Keratinocyte (primary cell): ENCODE data around the gene FOXC1. TPM values are rescaled to one million over a fixed set of nuclear protein-coding genes. Genes with fewer than 3 reads are reported as not detected.

Source experiments
- DNase-seq: peaks from one replicate; pipeline ENCODE4 v3.0.0-alpha.2; 2011; ENCODE audit warnings: low read depth, missing footprints, low spot score
- FAIRE-seq: peaks from 2 replicates; lab custom pipeline; 2011; peaks lifted over from hg19 to GRCh38; lab: Jason Lieb, UNC
- H2AFZ ChIP-seq: 2 replicates; pipeline ENCODE4 v1.6.0; 2012; ENCODE audit warnings: low read length, control low read depth, inconsistent platforms; ENCODE audit not compliant: control insufficient read depth
- H3K27ac ChIP-seq: 2 replicates; pipeline ENCODE4 v1.5.1; 2011; ENCODE audit warnings: low read length; ENCODE audit not compliant: control insufficient read depth, insufficient read depth
- H3K27me3 ChIP-seq: 3 replicates; pipeline ENCODE4 v1.6.0; 2011; ENCODE audit warnings: low read length; ENCODE audit not compliant: control insufficient read depth, insufficient read depth; ENCODE audit errors: extremely low read depth
- H3K36me3 ChIP-seq, 2 experiments: 2 replicates in 1 of 2; 3 replicates in 1 of 2; pipeline ENCODE4 v1.5.1; 2011; ENCODE audit warnings: low read length in 2 of 2, mild to moderate bottlenecking in 1 of 2; ENCODE audit not compliant: control insufficient read depth in 2 of 2, insufficient read depth in 2 of 2; ENCODE audit errors: extremely low read depth in 1 of 2
- H3K4me1 ChIP-seq: 3 replicates; pipeline ENCODE4 v1.5.1; 2011; ENCODE audit warnings: low read length; ENCODE audit not compliant: control insufficient read depth, insufficient read depth; ENCODE audit errors: extremely low read depth
- H3K4me2 ChIP-seq: 3 replicates; pipeline ENCODE4 v1.6.0; 2011; ENCODE audit warnings: low read depth, low read length; ENCODE audit not compliant: control insufficient read depth, insufficient read depth; ENCODE audit errors: extremely low read depth
- H3K4me3 ChIP-seq, 3 experiments: fragments of 200-600 bp in 1 of 3; sonication (generic) in 1 of 3; 2 replicates in 2 of 3; 3 replicates in 1 of 3; pipeline ENCODE4 v1.5.1; 2011 to 2016; ENCODE audit warnings: low read length in 3 of 3, mild to moderate bottlenecking in 3 of 3, control low read depth in 2 of 3, inconsistent platforms in 1 of 3, low read depth in 1 of 3, mixed read lengths in 1 of 3, mixed run types in 1 of 3, moderate library complexity in 1 of 3; ENCODE audit not compliant: control insufficient read depth in 2 of 3, insufficient read depth in 2 of 3; ENCODE audit errors: extremely low read depth in 1 of 3
- H3K79me2 ChIP-seq: 2 replicates; pipeline ENCODE4 v1.6.0; 2012; ENCODE audit warnings: low read length; ENCODE audit not compliant: control insufficient read depth, insufficient read depth
- H3K9ac ChIP-seq: 3 replicates; pipeline ENCODE4 v1.6.0; 2011; ENCODE audit warnings: low read length; ENCODE audit not compliant: control insufficient read depth, insufficient read depth; ENCODE audit errors: extremely low read depth
- H3K9me1 ChIP-seq: 3 replicates; pipeline ENCODE4 v1.6.0; 2011; ENCODE audit warnings: low read length; ENCODE audit not compliant: control insufficient read depth, insufficient read depth; ENCODE audit errors: extremely low read depth
- H3K9me3 ChIP-seq: 2 replicates; pipeline ENCODE4 v1.5.1; 2012; ENCODE audit warnings: low read depth, low read length; ENCODE audit not compliant: control insufficient read depth
- H4K20me1 ChIP-seq: 3 replicates; pipeline ENCODE4 v1.6.0; 2011; ENCODE audit warnings: low read length; ENCODE audit not compliant: control insufficient read depth, insufficient read depth; ENCODE audit errors: extremely low read depth
- EZH2 ChIP-seq: IDR thresholded peaks from one replicate; pipeline ENCODE4 v1.6.1; 2012; ENCODE audit warnings: inconsistent platforms, mild to moderate bottlenecking, low read length, moderate library complexity
- dilution Hi-C: fragments of 300-500 bp; cut with MboI; formaldehyde crosslinking; loops from one replicate; pipeline ENCODE4 v1.7.0; 2020; ENCODE audit warnings: low sequenced_read_pairs; ENCODE audit not compliant: extremely low pct_ligation_motif_present
- polyA plus RNA-seq, 5 experiments: library from polyadenylated mRNA; depleted of rRNA in 3 of 5; stranded (reverse) in 3 of 5; stranded (forward) in 1 of 5; unstranded in 1 of 5; fragments of >200 nt; gene quantifications; 1 replicate in 1 of 5; 2 replicates in 3 of 5; 3 replicates in 1 of 5; pipeline versions ENCODE4 v1.2.1 to v1.2.3, GENCODE V29; 2011 to 2012; ENCODE audit warnings: missing spikeins in 2 of 5, low read depth in 1 of 5, low replicate concordance in 1 of 5
- TF ChIP-seq, protein P1 (sequence below), 3 experiments: IDR thresholded peaks in 1 of 3; conservative IDR thresholded peaks in 1 of 3; optimal IDR thresholded peaks in 1 of 3; 2 replicates in 2 of 3; 3 replicates in 1 of 3; pipeline versions ENCODE3 to v1.5.1; 2011; ENCODE audit warnings: low read length in 3 of 3, mild to moderate bottlenecking in 3 of 3, moderate library complexity in 2 of 3, control low read depth in 1 of 3, inconsistent platforms in 1 of 3; ENCODE audit not compliant: insufficient read depth in 2 of 3; ENCODE audit errors: extremely low read depth in 1 of 3

Gene FOXC1
- polyA plus RNA-seq, 1 donor (not counting 4 experiments of a cell fraction or from before 2014, with no cell fraction given) = 4.3 TPM

- FAIRE-seq (no peak), DNase-seq (no peak)
- H3K9me3 ChIP-seq = no peaks in the 10 kb centered on the region
- no peak overlapping the region for H3K9ac ChIP-seq
- H3K79me2 ChIP-seq = no peaks in the 10 kb centered on the region
- H3K36me3 ChIP-seq = no peaks in the 10 kb centered on the region
- H3K27me3 ChIP-seq = peaks cover 6% of the 10 kb centered on the region
- H3K4me2 ChIP-seq = no peak overlapping the region
- no peaks in the 10 kb centered on the region for H3K9me1 ChIP-seq
- no peaks in the 10 kb centered on the region for H4K20me1 ChIP-seq
- no peak overlapping the region for H3K4me3 ChIP-seq
- TF ChIP-seq EZH2 = no peak
- TF ChIP-seq, protein P1, sequence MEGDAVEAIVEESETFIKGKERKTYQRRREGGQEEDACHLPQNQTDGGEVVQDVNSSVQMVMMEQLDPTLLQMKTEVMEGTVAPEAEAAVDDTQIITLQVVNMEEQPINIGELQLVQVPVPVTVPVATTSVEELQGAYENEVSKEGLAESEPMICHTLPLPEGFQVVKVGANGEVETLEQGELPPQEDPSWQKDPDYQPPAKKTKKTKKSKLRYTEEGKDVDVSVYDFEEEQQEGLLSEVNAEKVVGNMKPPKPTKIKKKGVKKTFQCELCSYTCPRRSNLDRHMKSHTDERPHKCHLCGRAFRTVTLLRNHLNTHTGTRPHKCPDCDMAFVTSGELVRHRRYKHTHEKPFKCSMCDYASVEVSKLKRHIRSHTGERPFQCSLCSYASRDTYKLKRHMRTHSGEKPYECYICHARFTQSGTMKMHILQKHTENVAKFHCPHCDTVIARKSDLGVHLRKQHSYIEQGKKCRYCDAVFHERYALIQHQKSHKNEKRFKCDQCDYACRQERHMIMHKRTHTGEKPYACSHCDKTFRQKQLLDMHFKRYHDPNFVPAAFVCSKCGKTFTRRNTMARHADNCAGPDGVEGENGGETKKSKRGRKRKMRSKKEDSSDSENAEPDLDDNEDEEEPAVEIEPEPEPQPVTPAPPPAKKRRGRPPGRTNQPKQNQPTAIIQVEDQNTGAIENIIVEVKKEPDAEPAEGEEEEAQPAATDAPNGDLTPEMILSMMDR (optimal IDR thresholded peaks at IDR 0.05 in 1 of 3, IDR thresholded peaks at IDR 0.05 in 1 of 3, conservative IDR thresholded peaks at IDR 0.05 in 1 of 3; ENCODE audit: extremely low read depth in 1 of 3, insufficient read depth in 2 of 3, low read length in 3 of 3) = no peak
- dilution Hi-C loops = no loop called here
- no peak overlapping the region for H2AFZ ChIP-seq
- no peak overlapping the region for H3K27ac ChIP-seq
- peaks cover 6% of the 10 kb centered on the region for H3K4me1 ChIP-seq
Measured at GRCh38 chr6:1621070-1621701, 11.5 kb downstream of the FOXC1 start.

DNA sequence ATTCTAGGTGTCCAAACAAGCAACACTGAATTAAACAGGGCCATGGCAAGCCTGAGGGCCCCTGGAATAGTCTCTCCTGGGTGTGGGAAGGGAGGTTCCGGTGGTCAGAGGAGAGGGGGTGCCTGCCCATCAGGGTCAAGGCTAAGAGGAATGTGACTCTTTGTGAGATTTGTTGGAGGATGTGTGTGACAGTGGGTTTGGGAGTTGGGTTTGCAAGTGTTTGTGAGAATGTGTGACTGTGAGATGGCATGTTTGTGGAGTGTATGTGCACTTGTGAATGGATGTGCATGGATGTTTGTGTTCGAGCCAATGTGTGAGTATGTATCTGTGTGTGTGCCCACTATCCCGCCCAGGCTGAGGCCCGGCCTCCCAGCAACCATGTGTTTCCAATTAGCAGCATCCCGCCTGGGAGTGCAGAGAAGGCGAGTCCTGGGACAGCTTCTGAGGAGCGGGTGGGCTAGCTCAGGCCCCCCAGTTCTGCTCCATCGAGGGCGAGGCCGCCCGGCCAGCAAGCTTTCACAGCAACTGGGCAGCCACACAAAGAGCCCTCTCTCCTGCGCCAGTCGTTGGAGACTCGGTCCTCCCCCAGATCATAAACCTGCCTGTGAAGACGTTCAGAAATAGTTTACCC, 12.6 kb downstream of the FOXC1 start:
- Histone ChIP-seq H3K4me1 (peaks cover 6% of the 10 kb centered on the region), H3K27ac (no peak overlapping the region)
- no peak for DNase-seq

More for the DNA sequence above, 12.6 kb downstream of the FOXC1 start:
- H4K20me1 ChIP-seq = no peaks in the 10 kb centered on the region
- H3K4me2 ChIP-seq = no peak overlapping the region
- no peak overlapping the region for H3K4me3 ChIP-seq
- H3K27me3 ChIP-seq = peaks cover 9% of the 10 kb centered on the region
- no peaks in the 10 kb centered on the region for H3K9me3 ChIP-seq
- no peak overlapping the region for H2AFZ ChIP-seq
- no peak for FAIRE-seq
- dilution Hi-C loops = no loop called here
- TF ChIP-seq EZH2 = no peak
- TF ChIP-seq, protein P1 (optimal IDR thresholded peaks at IDR 0.05 in 1 of 3, IDR thresholded peaks at IDR 0.05 in 1 of 3, conservative IDR thresholded peaks at IDR 0.05 in 1 of 3; ENCODE audit: extremely low read depth in 1 of 3, insufficient read depth in 2 of 3, low read length in 3 of 3) = no peak
- H3K9ac ChIP-seq = no peak overlapping the region
- H3K79me2 ChIP-seq = no peaks in the 10 kb centered on the region
- H3K36me3 ChIP-seq = no peaks in the 10 kb centered on the region
- no peaks in the 10 kb centered on the region for H3K9me1 ChIP-seq
